Effector memory CD4-positive, alpha-beta T cell (primary cell): ENCODE measurements around the gene AVPI1.

Experiments
- DNase-seq, 3 donors: peaks; one replicate each; pipeline ENCODE4 v3.0.0-alpha.2; 2020
- H3K27ac ChIP-seq: 2 replicates; pipeline ENCODE4 v1.7.0; 2013; ENCODE audit warnings: mild to moderate bottlenecking, low read length, moderate library complexity; ENCODE audit not compliant: insufficient read depth, poor library complexity, severe bottlenecking
- H3K27me3 ChIP-seq: replicated peaks from 2 replicates; pipeline ENCODE4 v1.7.0; 2013; ENCODE audit warnings: mild to moderate bottlenecking, low read length; ENCODE audit not compliant: insufficient read depth, control insufficient read depth, poor library complexity, severe bottlenecking
- H3K36me3 ChIP-seq: 2 replicates; pipeline ENCODE4 v1.7.0; 2013; ENCODE audit warnings: mild to moderate bottlenecking, low read length, moderate library complexity; ENCODE audit not compliant: control insufficient read depth, insufficient read depth
- H3K4me1 ChIP-seq: 2 replicates; pipeline ENCODE4 v1.7.0; 2013; ENCODE audit warnings: low read length, mild to moderate bottlenecking; ENCODE audit not compliant: control insufficient read depth, insufficient read depth, poor library complexity, severe bottlenecking
- H3K4me3 ChIP-seq: 2 replicates; pipeline ENCODE4 v1.7.0; 2013; ENCODE audit warnings: low read length, low read depth, mild to moderate bottlenecking; ENCODE audit not compliant: insufficient read depth, poor library complexity, severe bottlenecking
- H3K9me3 ChIP-seq: 2 replicates; pipeline ENCODE4 v1.7.0; 2013; ENCODE audit warnings: mild to moderate bottlenecking, low read length, moderate library complexity; ENCODE audit not compliant: control insufficient read depth

AVPI1 gene

GRCh38 chr10:97713339-97713825 is 26.3 kb upstream of the AVPI1 start, which contains the start of gene MARVELD1:
Gene MARVELD1 (plus strand): TSS chr10:97713730. CDS start chr10:97713877, 147 bp downstream.
- no peak within 1 kb of the TSS for H3K27ac ChIP-seq
- no peaks in the 10 kb centered on the region for H3K9me3 ChIP-seq
- H3K27me3 ChIP-seq: no peaks in the 10 kb centered on the region
- H3K4me1 ChIP-seq: peaks cover 5% of the 10 kb centered on the region
- H3K36me3 ChIP-seq: no peaks in the 10 kb centered on the region
- no peak for DNase-seq
- peak within 1 kb of the TSS; percentile 83 for H3K4me3 ChIP-seq

GRCh38 chr10:97711640-97712572 is 24.9 kb upstream of the AVPI1 start:
- Histone ChIP-seq H3K4me3 (no peak overlapping the region), H3K27ac (no peak overlapping the region), H3K27me3 (peaks cover 3% of the 10 kb centered on the region), H3K9me3 (no peaks in the 10 kb centered on the region), H3K4me1 (peaks cover 5% of the 10 kb centered on the region), H3K36me3 (no peaks in the 10 kb centered on the region)
- no peak for DNase-seq

- H3K27ac ChIP-seq: no peak overlapping the region
- no peaks in the 10 kb centered on the region for H3K4me1 ChIP-seq
- H3K36me3 ChIP-seq: no peaks in the 10 kb centered on the region
- peak in 1 of 3 donors; percentile 18 for DNase-seq
- peaks cover 3% of the 10 kb centered on the region for H3K27me3 ChIP-seq
- no peaks in the 10 kb centered on the region for H3K9me3 ChIP-seq
- H3K4me3 ChIP-seq: no peak overlapping the region
Observed at GRCh38 chr10:97708976-97709946, 22.2 kb upstream of the AVPI1 start.

GRCh38 chr10:97708167-97708566 is 21.1 kb upstream of the AVPI1 start:
- Histone ChIP-seq H3K27ac (no peak overlapping the region), H3K4me1 (no peaks in the 10 kb centered on the region), H3K27me3 (peaks cover 3% of the 10 kb centered on the region), H3K4me3 (no peak overlapping the region), H3K36me3 (no peaks in the 10 kb centered on the region), H3K9me3 (no peaks in the 10 kb centered on the region)
- no peak for DNase-seq

- no peak for DNase-seq
- Histone ChIP-seq H3K4me3 (no peak overlapping the region), H3K27me3 (peaks cover 3% of the 10 kb centered on the region), H3K9me3 (no peaks in the 10 kb centered on the region), H3K4me1 (no peaks in the 10 kb centered on the region), H3K27ac (no peak overlapping the region), H3K36me3 (no peaks in the 10 kb centered on the region)
Observed at GRCh38 chr10:97707134-97707861, 20.3 kb upstream of the AVPI1 start.

- no peak for DNase-seq
- peaks cover 3% of the 10 kb centered on the region for H3K27me3 ChIP-seq
- H3K4me3 ChIP-seq: no peak overlapping the region
- no peaks in the 10 kb centered on the region for H3K36me3 ChIP-seq
- no peaks in the 10 kb centered on the region for H3K4me1 ChIP-seq
- H3K27ac ChIP-seq: no peak overlapping the region
- H3K9me3 ChIP-seq: no peaks in the 10 kb centered on the region
Observed at GRCh38 chr10:97705006-97705670, 18.1 kb upstream of the AVPI1 start.

- no peak overlapping the region for H3K4me3 ChIP-seq
- DNase-seq: no peak
- no peaks in the 10 kb centered on the region for H3K4me1 ChIP-seq
- no peaks in the 10 kb centered on the region for H3K9me3 ChIP-seq
- no peaks in the 10 kb centered on the region for H3K36me3 ChIP-seq
- H3K27me3 ChIP-seq: peaks cover 3% of the 10 kb centered on the region
- H3K27ac ChIP-seq: no peak overlapping the region
Observed at GRCh38 chr10:97704341-97704740, 17.3 kb upstream of the AVPI1 start.

- DNase-seq: no peak
- Histone ChIP-seq H3K27me3 (peaks cover 3% of the 10 kb centered on the region), H3K27ac (no peak overlapping the region), H3K4me1 (no peaks in the 10 kb centered on the region), H3K4me3 (no peak overlapping the region), H3K36me3 (no peaks in the 10 kb centered on the region), H3K9me3 (no peaks in the 10 kb centered on the region)
Observed at GRCh38 chr10:97703398-97704067, 16.5 kb upstream of the AVPI1 start.
